ENCODE data around the gene WIPF1. TPM values are rescaled to one million over a fixed set of nuclear protein-coding genes. Genes with fewer than 3 reads are reported as not detected.

WIPF1 gene
- polyA plus RNA-seq, 2 of the 4 experiments (the other 2 are of a cell fraction): 16.4 to 20.1 TPM

GRCh38 chr2:174554529-174555150, 43.0 kb downstream of the WIPF1 start (continued):
- no peak for TF ChIP-seq REST (IDR thresholded peaks at IDR 0.05)
- no peak for TF ChIP-seq CHD4 (IDR thresholded peaks at IDR 0.05; ENCODE audit: borderline replicate concordance)
- TF ChIP-seq EP300 (IDR thresholded peaks at IDR 0.05): no peak
- no peak for TF ChIP-seq ZSCAN20 (CRISPR knock-in tag; IDR thresholded peaks at IDR 0.05)

DNA sequence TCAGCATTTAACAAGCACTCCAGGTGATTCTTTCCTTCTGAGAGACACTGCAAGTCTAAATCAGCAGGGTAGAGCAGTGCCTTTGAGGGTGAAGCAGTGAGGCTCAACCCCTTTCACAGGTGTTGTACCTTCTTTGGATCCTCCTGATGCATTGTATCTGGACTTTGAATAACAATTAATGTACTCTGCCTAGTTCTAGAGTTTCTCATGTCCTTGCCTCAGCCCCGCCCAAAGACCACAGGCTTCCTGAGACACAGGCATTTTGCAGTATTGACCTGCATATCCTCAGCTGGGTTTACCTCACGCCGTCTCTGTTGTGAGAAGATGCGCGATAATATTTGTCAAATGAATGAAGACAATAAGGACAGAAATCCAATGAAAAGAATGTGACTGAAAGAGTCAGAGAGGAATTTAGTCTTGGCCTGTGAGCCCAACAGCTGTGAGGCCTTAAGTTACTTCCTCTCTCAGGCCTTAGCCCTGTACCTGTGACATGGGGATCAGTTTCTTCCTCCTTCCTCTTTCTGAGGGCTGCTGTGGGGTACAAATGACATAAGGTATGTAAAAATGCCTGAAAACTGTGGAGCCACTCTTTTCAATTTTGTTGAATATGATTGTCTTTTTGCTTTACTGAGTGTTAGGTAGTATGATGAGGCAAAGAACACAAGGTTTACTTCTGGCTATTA, 43.7 kb downstream of the WIPF1 start:
- CTCF ChIA-PET: no interaction called here
- POLR2A ChIA-PET: no interaction called here
- no peak overlapping the region for H3K4me2 ChIP-seq

GRCh38 chr2:174552880-174553279, 44.7 kb downstream of the WIPF1 start:
- whole genome bisulfite sequencing (ENCODE audit: missing lambda C conversion rate): 74% methylated on average over 5 of the region's 5 CpGs
- ATAC-seq: no peak
- TF ChIP-seq ESRRA (IDR thresholded peaks at IDR 0.05; ENCODE audit: borderline replicate concordance, low read length) (no peak), FOSB (CRISPR knock-in tag; IDR thresholded peaks at IDR 0.05) (no peak), RARB (CRISPR knock-in tag; IDR thresholded peaks at IDR 0.05) (no peak), RAD21 (conservative IDR thresholded peaks at IDR 0.05 in 1 of 2, IDR thresholded peaks at IDR 0.05 in 1 of 2) (no peak)
- TF ChIP-seq, protein P1, sequence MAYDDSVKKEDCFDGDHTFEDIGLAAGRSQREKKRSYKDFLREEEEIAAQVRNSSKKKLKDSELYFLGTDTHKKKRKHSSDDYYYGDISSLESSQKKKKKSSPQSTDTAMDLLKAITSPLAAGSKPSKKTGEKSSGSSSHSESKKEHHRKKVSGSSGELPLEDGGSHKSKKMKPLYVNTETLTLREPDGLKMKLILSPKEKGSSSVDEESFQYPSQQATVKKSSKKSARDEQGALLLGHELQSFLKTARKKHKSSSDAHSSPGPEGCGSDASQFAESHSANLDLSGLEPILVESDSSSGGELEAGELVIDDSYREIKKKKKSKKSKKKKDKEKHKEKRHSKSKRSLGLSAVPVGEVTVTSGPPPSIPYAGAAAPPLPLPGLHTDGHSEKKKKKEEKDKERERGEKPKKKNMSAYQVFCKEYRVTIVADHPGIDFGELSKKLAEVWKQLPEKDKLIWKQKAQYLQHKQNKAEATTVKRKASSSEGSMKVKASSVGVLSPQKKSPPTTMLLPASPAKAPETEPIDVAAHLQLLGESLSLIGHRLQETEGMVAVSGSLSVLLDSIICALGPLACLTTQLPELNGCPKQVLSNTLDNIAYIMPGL (CRISPR knock-in tag; IDR thresholded peaks at IDR 0.05; ENCODE audit: borderline replicate concordance): no peak
- TF ChIP-seq, protein P2, sequence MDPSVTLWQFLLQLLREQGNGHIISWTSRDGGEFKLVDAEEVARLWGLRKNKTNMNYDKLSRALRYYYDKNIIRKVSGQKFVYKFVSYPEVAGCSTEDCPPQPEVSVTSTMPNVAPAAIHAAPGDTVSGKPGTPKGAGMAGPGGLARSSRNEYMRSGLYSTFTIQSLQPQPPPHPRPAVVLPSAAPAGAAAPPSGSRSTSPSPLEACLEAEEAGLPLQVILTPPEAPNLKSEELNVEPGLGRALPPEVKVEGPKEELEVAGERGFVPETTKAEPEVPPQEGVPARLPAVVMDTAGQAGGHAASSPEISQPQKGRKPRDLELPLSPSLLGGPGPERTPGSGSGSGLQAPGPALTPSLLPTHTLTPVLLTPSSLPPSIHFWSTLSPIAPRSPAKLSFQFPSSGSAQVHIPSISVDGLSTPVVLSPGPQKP (IDR thresholded peaks at IDR 0.05; ENCODE audit: low read depth, low read length): no peak
- H3K9me3 ChIP-seq: 0 out of 3 replicates have a peak, but pooled peaks cover 2% of the 10 kb centered on the region
- no peaks in the 10 kb centered on the region for H3K4me1 ChIP-seq
- H3K4me3 ChIP-seq: no peak overlapping the region
- POLR2A ChIA-PET: no interaction called here
- DNase-seq (ENCODE audit: low read depth in 1 of 2, low spot score in 1 of 2): no peak
- no peak overlapping the region for H3K4me2 ChIP-seq
- no peak overlapping the region for H3K27ac ChIP-seq
- no peak for FAIRE-seq
- CTCF ChIA-PET: no interaction called here

More for the DNA sequence above, 43.7 kb downstream of the WIPF1 start:
- H3K27ac ChIP-seq: no peak overlapping the region
- no peaks in the 10 kb centered on the region for H3K4me1 ChIP-seq
- no peak overlapping the region for H3K4me3 ChIP-seq
- ATAC-seq (no peak), FAIRE-seq (no peak), DNase-seq (ENCODE audit: low read depth in 1 of 2, low spot score in 1 of 2) (no peak)
- 77% methylated on average over 5 of the region's 5 CpGs for WGBS (ENCODE audit: missing lambda C conversion rate)
- 0 out of 3 replicates have a peak, but pooled peaks cover 2% of the 10 kb centered on the region for H3K9me3 ChIP-seq
- TF ChIP-seq FOXS1 (CRISPR knock-in tag; IDR thresholded peaks at IDR 0.05): no peak
- no peak for TF ChIP-seq SREBF2 (IDR thresholded peaks at IDR 0.05)
- TF ChIP-seq NPAS2 (CRISPR knock-in tag; IDR thresholded peaks at IDR 0.05; ENCODE audit: borderline replicate concordance): no peak
- no peak for TF ChIP-seq JUN (IDR thresholded peaks at IDR 0.05)
- TF ChIP-seq TP53 (CRISPR knock-in tag; IDR thresholded peaks at IDR 0.05): no peak
- no peak for TF ChIP-seq RFX5 (IDR thresholded peaks at IDR 0.05)
- TF ChIP-seq, protein P3, sequence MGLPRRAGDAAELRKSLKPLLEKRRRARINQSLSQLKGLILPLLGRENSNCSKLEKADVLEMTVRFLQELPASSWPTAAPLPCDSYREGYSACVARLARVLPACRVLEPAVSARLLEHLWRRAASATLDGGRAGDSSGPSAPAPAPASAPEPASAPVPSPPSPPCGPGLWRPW (IDR thresholded peaks at IDR 0.05): no peak

All from A549 (cell line).